Measurements from ENCODE around the gene RALY. TPM values are rescaled to one million over a fixed set of nuclear protein-coding genes. Genes with fewer than 3 reads are reported as not detected.

Gene RALY
- total and polyA plus RNA-seq, 2 of the 4 experiments (the other 2 are of a cell fraction), result 46.2 to 115 TPM

- CTCF ChIA-PET, result no interaction called here
- H2BK120ac ChIP-seq (ENCODE audit: low read depth, low read length), result no peak overlapping the region
- BruUV-seq (replicated peaks), result no TSS peak
Measured at GRCh38 chr20:33969563-33969962, 24.1 kb upstream of the RALY start.

More at GRCh38 chr20:33969563-33969962, 24.1 kb upstream of the RALY start:
- H3K27me3 ChIP-seq (ENCODE audit: control insufficient read depth, insufficient read depth, low read length), result peaks cover 4% of the 10 kb centered on the region
- H3K27ac ChIP-seq (ENCODE audit: insufficient read depth, low read length), result no peak overlapping the region
- WGBS, 2 experiments (ENCODE audit: extremely low coverage in 2 of 2, insufficient read length in 1 of 2), result no CpG with 5 or more reads among the region's 4 CpGs
- POLR2A ChIA-PET (ENCODE audit: unreplicated experiment), result no interaction called here
- no peak overlapping the region for H3K4ac ChIP-seq (ENCODE audit: low read depth, low read length)
- no peak overlapping the region for H2AK9ac ChIP-seq (replicated peaks; ENCODE audit: low read depth, low read length, poor library complexity)
- intact Hi-C loops (cut with micrococcal nuclease) (no loop called here), dilution Hi-C loops (cut with HindIII; ENCODE audit: low sequenced_read_pairs, unreplicated experiment) (no loop called here), in situ Hi-C loops (cut with MboI; ENCODE audit: low sequenced_read_pairs) (no loop called here)
- H3K4me3 ChIP-seq (ENCODE audit: insufficient read depth, low read depth, low read length), result no peak overlapping the region
- H4K20me1 ChIP-seq (ENCODE audit: insufficient read depth, low read length), result no peaks in the 10 kb centered on the region
- H4K8ac ChIP-seq (ENCODE audit: low read depth in 2 of 2, low read length in 2 of 2), result no peak overlapping the region
- H2BK5ac ChIP-seq (ENCODE audit: low read depth, low read length, poor library complexity, severe bottlenecking), result no peak overlapping the region
- H3K18ac ChIP-seq (ENCODE audit: low read depth, low read length), result no peak overlapping the region
- no peak overlapping the region for H2AFZ ChIP-seq (replicated peaks; ENCODE audit: low read length, poor library complexity)
- H3K4me2 ChIP-seq (ENCODE audit: low read depth, low read length), result no peak overlapping the region
- TF ChIP-seq RCOR1 (IDR thresholded peaks at IDR 0.05; ENCODE audit: insufficient replicate concordance, low read length) (no peak), RFX5 (IDR thresholded peaks at IDR 0.05; ENCODE audit: low read depth, low read length) (no peak)
- no peaks in the 10 kb centered on the region for H3K4me1 ChIP-seq (ENCODE audit: control insufficient read depth, insufficient read depth, low read length)
- no peak overlapping the region for H3K9ac ChIP-seq (ENCODE audit: low read depth, low read length)
- H4K5ac ChIP-seq (ENCODE audit: low read depth, low read length), result no peak overlapping the region
- no peak overlapping the region for H2AK5ac ChIP-seq (ENCODE audit: low read depth, low read length)
- no peak overlapping the region for H4K91ac ChIP-seq (ENCODE audit: insufficient read depth, low read depth, low read length)
- H3K9me1 ChIP-seq (ENCODE audit: insufficient read depth, low read length), result no peaks in the 10 kb centered on the region
- H3K9me3 ChIP-seq (ENCODE audit: control insufficient read depth, insufficient read depth, low read length), result no peaks in the 10 kb centered on the region
- no peak overlapping the region for H2BK20ac ChIP-seq (ENCODE audit: low read depth, low read length)
- H3K23ac ChIP-seq (ENCODE audit: low read depth, low read length), result no peak overlapping the region
- ATAC-seq (ENCODE audit: low read depth) (no peak), DNase-seq (no peak)
- H3K36me3 ChIP-seq (ENCODE audit: control insufficient read depth, insufficient read depth, low read length), result no peaks in the 10 kb centered on the region
- H3K56ac ChIP-seq (ENCODE audit: extremely low read depth, insufficient read depth, low read length), result no peak overlapping the region
- H2BK15ac ChIP-seq (ENCODE audit: low read depth, low read length), result no peak overlapping the region
- H3K14ac ChIP-seq (replicated peaks; ENCODE audit: low read depth, low read length), result no peak overlapping the region
- no peaks in the 10 kb centered on the region for H3K79me1 ChIP-seq (ENCODE audit: low read depth in 1 of 2, low read length in 2 of 2)

Data from IMR-90 (cell line).